Stimulated activated CD8-positive, alpha-beta memory T cell treated with anti-CD3 and anti-CD28 coated beads, Interleukin-7, amount 100 ng/mL, for 48 hours (primary cell): ENCODE results near the gene REG3A.

ENCODE experiments used
- DNase-seq, 2 donors: peaks; one replicate each; pipeline ENCODE4 v3.0.0-alpha.2; 2020; ENCODE audit warnings: low read depth in 1 of 2; ENCODE audit errors: extremely low read depth in 1 of 2

The REG3A gene

GRCh38 chr2:79159653-79160052, at the start of gene REG3A:
Gene REG3A (minus strand): TSS chr2:79159753. CDS start chr2:79159405, 348 bp downstream.
- no peak for DNase-seq

- DNase-seq, result no peak
These were observed 41.2 kb upstream of the REG3A start for GRCh38 chr2:79200762-79201161.

GRCh38 chr2:79191816-79192215, 32.3 kb upstream of the REG3A start:
- no peak for DNase-seq

- no peak for DNase-seq
These were observed 31.5 kb upstream of the REG3A start for GRCh38 chr2:79191081-79191480.

GRCh38 chr2:79189465-79189864, 29.9 kb upstream of the REG3A start:
- DNase-seq, result no peak

- no peak for DNase-seq
These were observed 22.1 kb upstream of the REG3A start for GRCh38 chr2:79181617-79182016.

- DNase-seq, result no peak
These were observed 20.5 kb upstream of the REG3A start for GRCh38 chr2:79180092-79180491.

- DNase-seq, result no peak
These were observed 19.5 kb upstream of the REG3A start for GRCh38 chr2:79179036-79179435.

GRCh38 chr2:79178076-79178674, 18.6 kb upstream of the REG3A start:
- DNase-seq, result no peak

GRCh38 chr2:79171348-79171958, 11.9 kb upstream of the REG3A start:
- DNase-seq, result no peak

GRCh38 chr2:79162801-79163200, 3.2 kb upstream of the REG3A start:
- no peak for DNase-seq

GRCh38 chr2:79162132-79162531, 2.6 kb upstream of the REG3A start:
- no peak for DNase-seq

GRCh38 chr2:79159030-79159429, 523 bp downstream of the REG3A start:
- no peak for DNase-seq

GRCh38 chr2:79155826-79156476, 3.6 kb downstream of the REG3A start:
- DNase-seq, result no peak

- no peak for DNase-seq
These were observed 20.1 kb downstream of the REG3A start for GRCh38 chr2:79139423-79139822.

GRCh38 chr2:79138385-79138784, 21.2 kb downstream of the REG3A start:
- no peak for DNase-seq

GRCh38 chr2:79131687-79132086, 27.9 kb downstream of the REG3A start:
- DNase-seq, result no peak

- DNase-seq, result no peak
These were observed 29.7 kb downstream of the REG3A start for GRCh38 chr2:79129804-79130203.

GRCh38 chr2:79129260-79129659, 30.3 kb downstream of the REG3A start:
- DNase-seq, result no peak

GRCh38 chr2:79128406-79128805, 31.1 kb downstream of the REG3A start:
- DNase-seq, result no peak

GRCh38 chr2:79125721-79125985, 33.9 kb downstream of the REG3A start:
- DNase-seq, result no peak

GRCh38 chr2:79124907-79125720, 34.4 kb downstream of the REG3A start:
- no peak for DNase-seq
